Measurements from ENCODE around the gene TSPEAR. TPM values are rescaled to one million over a fixed set of nuclear protein-coding genes. Genes with fewer than 3 reads are reported as not detected.

Gene TSPEAR
- total RNA-seq, 4 donors from 2014 or later: not detected

- no peaks in the 10 kb centered on the region for H3K36me3 ChIP-seq
- DNase-seq: no peak
- no peaks in the 10 kb centered on the region for H3K9me3 ChIP-seq
- ATAC-seq: no peak
- intact Hi-C loops (cut with DNase I; ENCODE audit: low total_unique reads) (no loop called here), in situ Hi-C loops (cut with MboI; ENCODE audit: low sequenced_read_pairs in 4 of 4) (no loop called here)
- H3K27me3 ChIP-seq: peaks cover 3 to 4% (median 4%) of the 10 kb centered on the region in 3 donors
- no peaks in the 10 kb centered on the region for H3K4me1 ChIP-seq
- TF ChIP-seq CTCF (IDR thresholded peaks at IDR 0.05 in 4 of 5, conservative IDR thresholded peaks at IDR 0.05 in 1 of 5) (peak in 2 of 5 experiments; percentile 13 to 19), POLR2A (IDR thresholded peaks at IDR 0.05) (no peak)
- no peak overlapping the region for H3K4me3 ChIP-seq
- H3K27ac ChIP-seq: no peak overlapping the region
These were observed 249.8 kb downstream of the TSPEAR start for GRCh38 chr21:44461464-44462001.

- Histone ChIP-seq H3K4me3 (no peak overlapping the region), H3K9me3 (no peaks in the 10 kb centered on the region), H3K27ac (no peak overlapping the region), H3K27me3 (peaks cover 4 to 9% (median 8%) of the 10 kb centered on the region in 3 donors), H3K4me1 (no peaks in the 10 kb centered on the region), H3K36me3 (no peaks in the 10 kb centered on the region)
- no peak for TF ChIP-seq CTCF (IDR thresholded peaks at IDR 0.05 in 4 of 5, conservative IDR thresholded peaks at IDR 0.05 in 1 of 5)
- TF ChIP-seq POLR2A (IDR thresholded peaks at IDR 0.05): no peak
- ATAC-seq (no peak), DNase-seq (no peak)
- in situ Hi-C loops (cut with MboI; ENCODE audit: low sequenced_read_pairs in 4 of 4): no loop called here
- intact Hi-C loops (cut with DNase I; ENCODE audit: low total_unique reads): no loop called here
These were observed 250.4 kb downstream of the TSPEAR start for GRCh38 chr21:44461005-44461404.

- ATAC-seq (no peak), DNase-seq (no peak)
- Histone ChIP-seq H3K9me3 (no peaks in the 10 kb centered on the region), H3K27ac (no peak overlapping the region), H3K36me3 (no peaks in the 10 kb centered on the region), H3K4me1 (no peaks in the 10 kb centered on the region), H3K4me3 (no peak overlapping the region), H3K27me3 (peaks cover 8 to 14% (median 12%) of the 10 kb centered on the region in 3 donors)
- intact Hi-C loops (cut with DNase I; ENCODE audit: low total_unique reads) (no loop called here), in situ Hi-C loops (cut with MboI; ENCODE audit: low sequenced_read_pairs in 4 of 4) (no loop called here)
- TF ChIP-seq POLR2A (IDR thresholded peaks at IDR 0.05): no peak
These were observed 251.0 kb downstream of the TSPEAR start for GRCh38 chr21:44460441-44460755.

GRCh38 chr21:44459712-44460440 is 251.5 kb downstream of the TSPEAR start:
- Histone ChIP-seq H3K4me3 (no peak overlapping the region), H3K27me3 (peaks cover 9 to 16% (median 12%) of the 10 kb centered on the region in 3 donors), H3K9me3 (no peaks in the 10 kb centered on the region), H3K36me3 (no peaks in the 10 kb centered on the region), H3K4me1 (no peaks in the 10 kb centered on the region), H3K27ac (no peak overlapping the region)
- no peak for DNase-seq
- in situ Hi-C loops (cut with MboI; ENCODE audit: low sequenced_read_pairs in 4 of 4): no loop called here
- no peak for ATAC-seq
- intact Hi-C loops (cut with DNase I; ENCODE audit: low total_unique reads): no loop called here
- TF ChIP-seq CTCF (IDR thresholded peaks at IDR 0.05 in 4 of 5, conservative IDR thresholded peaks at IDR 0.05 in 1 of 5) (no peak), POLR2A (IDR thresholded peaks at IDR 0.05) (no peak)

GRCh38 chr21:44458971-44459711 is 252.2 kb downstream of the TSPEAR start:
- H3K9me3 ChIP-seq: no peaks in the 10 kb centered on the region
- no peak overlapping the region for H3K27ac ChIP-seq
- H3K27me3 ChIP-seq: peaks cover 12 to 23% (median 14%) of the 10 kb centered on the region in 3 donors
- H3K36me3 ChIP-seq: no peaks in the 10 kb centered on the region
- intact Hi-C loops (cut with DNase I; ENCODE audit: low total_unique reads) (no loop called here), in situ Hi-C loops (cut with MboI; ENCODE audit: low sequenced_read_pairs in 4 of 4) (no loop called here)
- ATAC-seq (no peak), DNase-seq (no peak)
- no peaks in the 10 kb centered on the region for H3K4me1 ChIP-seq
- H3K4me3 ChIP-seq: no peak overlapping the region
- TF ChIP-seq CTCF (IDR thresholded peaks at IDR 0.05 in 4 of 5, conservative IDR thresholded peaks at IDR 0.05 in 1 of 5) (no peak), POLR2A (IDR thresholded peaks at IDR 0.05) (no peak)

All from gastrocnemius medialis (tissue), 4 donors.